HG02970 (cell line): ENCODE data around the gene AGMAT.
A peak's percentile ranks its signal among the peaks of the same experiment; 100 is the strongest.

Source experiments
- ATAC-seq: cut with Tn5 transposase; IDR thresholded peaks from one replicate; pipeline ENCODE4 v1.9.1; 2021; ENCODE audit warnings: mild to moderate bottlenecking, moderate library complexity, moderate number of reproducible peaks; ENCODE audit not compliant: unreplicated experiment, low FRiP score

AGMAT gene

GRCh38 chr1:15584489-15585363 is at the start of gene AGMAT:
Gene AGMAT, minus strand, starts transcription at chr1:15585051. Its CDS starts 84 bp downstream, at chr1:15584967.
- ATAC-seq: no peak

- ATAC-seq: no peak
Measured at GRCh38 chr1:15633756-15634420, 49.0 kb upstream of the AGMAT start.

- peak; percentile 26 for ATAC-seq
Measured at GRCh38 chr1:15628003-15628402, 43.2 kb upstream of the AGMAT start.

- ATAC-seq: peak; percentile 70
Measured at GRCh38 chr1:15627343-15627988, 42.6 kb upstream of the AGMAT start.

- ATAC-seq: no peak
Measured at GRCh38 chr1:15626269-15626950, 41.6 kb upstream of the AGMAT start.

- ATAC-seq: no peak
Measured at GRCh38 chr1:15625056-15625917, 40.4 kb upstream of the AGMAT start.

- ATAC-seq: no peak
Measured at GRCh38 chr1:15624133-15624714, 39.4 kb upstream of the AGMAT start.

GRCh38 chr1:15623435-15623834 is 38.6 kb upstream of the AGMAT start:
- no peak for ATAC-seq

GRCh38 chr1:15622712-15623373 is 38.0 kb upstream of the AGMAT start:
- no peak for ATAC-seq

GRCh38 chr1:15621975-15622374 is 37.1 kb upstream of the AGMAT start:
- ATAC-seq: no peak

- ATAC-seq: no peak
Measured at GRCh38 chr1:15620902-15621682, 36.2 kb upstream of the AGMAT start.

GRCh38 chr1:15620155-15620545 is 35.3 kb upstream of the AGMAT start:
- ATAC-seq: no peak

- no peak for ATAC-seq
Measured at GRCh38 chr1:15618655-15619525, 34.0 kb upstream of the AGMAT start.

GRCh38 chr1:15618077-15618654 is 33.3 kb upstream of the AGMAT start:
- peak; percentile 34 for ATAC-seq

- ATAC-seq: peak; percentile 72
Measured at GRCh38 chr1:15617173-15618076, 32.6 kb upstream of the AGMAT start, which contains the start of gene DDI2. Gene DDI2, plus strand, starts transcription at chr1:15617458. Its CDS starts 213 bp downstream, at chr1:15617671.
